GM13977 (cell line): ENCODE results near the gene SMIM10L1.

ENCODE experiments used
- DNase-seq: peaks from one replicate; pipeline ENCODE4 v3.0.0; 2012; ENCODE audit warnings: low spot score
- in situ Hi-C: fragments of 300-500 bp; cut with MboI; formaldehyde crosslinking; loops from one replicate; pipeline ENCODE4 v1.12.0; 2022; ENCODE audit warnings: low sequenced_read_pairs, low pct_unique_long_range_greater_than_20kb, mixed read lengths, inconsistent platforms; ENCODE audit not compliant: unreplicated experiment
- TF ChIP-seq, protein P1 (sequence below): IDR thresholded peaks from 2 replicates; pipeline ENCODE4 v1.5.1; 2012; ENCODE audit warnings: mild to moderate bottlenecking, control low read depth; ENCODE audit not compliant: insufficient read depth; ENCODE audit errors: extremely low read depth, missing control alignments

SMIM10L1 gene

DNA sequence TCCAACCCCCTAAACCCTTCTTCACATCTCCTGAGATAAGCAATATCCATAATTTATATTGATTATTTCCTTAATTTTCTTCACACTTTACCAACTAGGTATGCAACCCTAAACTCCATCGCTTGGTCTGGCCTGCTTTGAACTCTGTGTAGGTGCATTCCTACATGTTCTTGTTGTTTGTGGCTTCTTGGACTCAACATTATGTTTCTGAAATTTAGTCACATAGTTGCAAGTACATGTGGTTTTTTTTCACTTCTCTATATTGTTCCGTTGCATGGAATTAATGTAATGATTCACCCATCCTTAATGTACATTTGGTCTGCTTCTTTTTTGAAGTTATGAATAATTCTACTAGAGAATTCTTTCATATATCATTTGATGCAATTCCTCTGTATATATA, 34.9 kb upstream of the SMIM10L1 start:
- in situ Hi-C loops = no loop called here
- TF ChIP-seq, protein P1, sequence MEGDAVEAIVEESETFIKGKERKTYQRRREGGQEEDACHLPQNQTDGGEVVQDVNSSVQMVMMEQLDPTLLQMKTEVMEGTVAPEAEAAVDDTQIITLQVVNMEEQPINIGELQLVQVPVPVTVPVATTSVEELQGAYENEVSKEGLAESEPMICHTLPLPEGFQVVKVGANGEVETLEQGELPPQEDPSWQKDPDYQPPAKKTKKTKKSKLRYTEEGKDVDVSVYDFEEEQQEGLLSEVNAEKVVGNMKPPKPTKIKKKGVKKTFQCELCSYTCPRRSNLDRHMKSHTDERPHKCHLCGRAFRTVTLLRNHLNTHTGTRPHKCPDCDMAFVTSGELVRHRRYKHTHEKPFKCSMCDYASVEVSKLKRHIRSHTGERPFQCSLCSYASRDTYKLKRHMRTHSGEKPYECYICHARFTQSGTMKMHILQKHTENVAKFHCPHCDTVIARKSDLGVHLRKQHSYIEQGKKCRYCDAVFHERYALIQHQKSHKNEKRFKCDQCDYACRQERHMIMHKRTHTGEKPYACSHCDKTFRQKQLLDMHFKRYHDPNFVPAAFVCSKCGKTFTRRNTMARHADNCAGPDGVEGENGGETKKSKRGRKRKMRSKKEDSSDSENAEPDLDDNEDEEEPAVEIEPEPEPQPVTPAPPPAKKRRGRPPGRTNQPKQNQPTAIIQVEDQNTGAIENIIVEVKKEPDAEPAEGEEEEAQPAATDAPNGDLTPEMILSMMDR = no peak
- no peak for DNase-seq

DNA sequence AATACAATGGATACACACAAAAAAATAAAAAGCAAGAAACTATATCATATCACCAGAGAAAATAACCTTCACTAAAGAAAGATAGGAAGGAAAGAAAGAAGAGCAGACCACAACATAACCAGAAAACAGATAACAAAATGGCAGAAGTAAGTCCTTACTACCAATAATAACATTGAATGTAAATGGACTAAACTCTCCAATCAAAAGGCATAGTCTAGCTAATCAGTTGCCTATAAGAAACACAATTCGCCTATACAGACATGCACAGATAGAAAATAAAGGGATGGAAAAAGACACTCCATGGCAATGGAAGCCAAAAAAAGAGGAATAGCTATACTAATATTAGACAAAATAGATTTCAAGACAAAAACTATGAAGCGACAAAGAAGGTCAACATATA, 27.6 kb upstream of the SMIM10L1 start:
- DNase-seq = no peak

DNA sequence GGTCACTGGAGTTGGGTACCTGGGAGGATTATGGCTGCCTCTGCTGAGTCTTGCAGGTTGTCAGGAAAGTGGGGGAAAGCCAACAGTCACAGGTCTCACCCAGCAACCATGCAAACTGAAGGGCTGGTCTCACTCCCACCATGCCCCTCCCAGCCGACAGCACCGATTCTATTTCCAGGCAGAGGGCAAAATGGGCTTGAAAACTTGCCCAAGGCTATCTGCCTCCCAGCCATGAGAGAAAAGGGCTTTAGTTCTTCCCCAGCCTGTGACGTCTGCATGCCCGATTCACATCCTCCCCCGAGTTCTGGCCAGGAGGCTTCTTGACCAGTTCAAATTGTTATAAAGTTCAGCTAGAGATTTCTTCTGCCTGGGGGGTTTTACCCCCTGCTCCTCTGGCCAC, 26.7 kb upstream of the SMIM10L1 start:
- no peak for DNase-seq
- in situ Hi-C loops = no loop called here
- TF ChIP-seq, protein P1 = no peak

More for the DNA sequence above, 27.6 kb upstream of the SMIM10L1 start:
- in situ Hi-C loops = no loop called here
- TF ChIP-seq, protein P1 = no peak

DNA sequence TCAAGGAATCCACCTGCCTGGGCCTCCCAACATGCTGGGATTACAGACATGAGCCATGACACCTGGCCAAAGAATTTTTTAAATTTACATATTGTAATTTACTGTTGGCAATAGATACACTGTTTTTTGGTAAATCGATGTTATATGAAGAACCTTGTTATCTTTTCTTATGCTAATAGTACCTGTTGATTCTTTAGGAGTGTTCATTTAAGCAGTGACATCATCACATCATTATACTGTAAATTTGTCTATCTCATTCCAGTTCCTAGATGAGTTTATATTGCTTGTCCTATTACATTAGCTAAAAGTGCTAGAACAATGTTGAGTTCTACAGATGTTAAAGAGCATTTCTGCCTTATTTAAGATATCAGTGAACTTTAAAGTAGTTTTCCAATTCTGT, 23.6 kb upstream of the SMIM10L1 start:
- TF ChIP-seq, protein P1 = no peak
- DNase-seq = no peak
- in situ Hi-C loops = no loop called here

DNA sequence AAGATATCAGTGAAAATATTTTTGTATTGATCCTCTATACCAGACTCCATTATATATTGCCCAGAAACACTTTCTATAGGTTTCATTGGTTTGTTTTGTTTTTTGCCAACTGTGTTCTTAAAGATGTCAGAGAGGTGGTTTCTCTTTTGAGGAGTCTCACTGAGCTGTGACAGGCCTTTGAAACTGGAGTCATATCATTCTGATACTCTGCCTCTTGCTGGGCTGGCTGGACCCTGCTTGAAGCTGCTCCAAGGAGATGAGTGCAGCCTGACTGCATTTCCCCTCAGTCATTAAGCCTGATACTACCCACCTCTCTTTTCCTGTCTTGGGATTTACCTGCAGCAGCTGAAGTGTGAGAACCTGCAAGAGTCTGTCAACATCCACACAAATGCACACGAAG, 20.2 kb upstream of the SMIM10L1 start:
- DNase-seq = no peak
- in situ Hi-C loops = no loop called here
- TF ChIP-seq, protein P1 = no peak

DNA sequence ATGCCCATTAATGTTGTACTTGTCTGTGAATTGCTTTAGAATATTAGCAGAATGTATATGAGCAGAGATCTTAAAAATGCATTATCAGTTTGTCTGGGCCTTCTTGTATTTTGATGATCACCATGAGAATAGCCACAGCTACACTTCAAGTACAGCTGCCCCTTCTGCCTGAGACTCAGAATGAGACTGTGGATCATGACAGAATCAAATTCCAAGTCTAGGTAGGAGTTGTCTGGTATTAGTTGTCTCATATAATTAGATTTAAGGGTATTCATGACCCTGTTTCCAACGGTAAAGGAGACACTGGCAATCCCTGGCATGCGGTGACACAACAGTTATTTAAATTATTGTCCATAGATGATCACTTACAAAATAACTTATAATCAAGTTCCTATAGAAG, 18.3 kb upstream of the SMIM10L1 start:
- TF ChIP-seq, protein P1 = no peak
- DNase-seq = no peak
- in situ Hi-C loops = no loop called here

DNA sequence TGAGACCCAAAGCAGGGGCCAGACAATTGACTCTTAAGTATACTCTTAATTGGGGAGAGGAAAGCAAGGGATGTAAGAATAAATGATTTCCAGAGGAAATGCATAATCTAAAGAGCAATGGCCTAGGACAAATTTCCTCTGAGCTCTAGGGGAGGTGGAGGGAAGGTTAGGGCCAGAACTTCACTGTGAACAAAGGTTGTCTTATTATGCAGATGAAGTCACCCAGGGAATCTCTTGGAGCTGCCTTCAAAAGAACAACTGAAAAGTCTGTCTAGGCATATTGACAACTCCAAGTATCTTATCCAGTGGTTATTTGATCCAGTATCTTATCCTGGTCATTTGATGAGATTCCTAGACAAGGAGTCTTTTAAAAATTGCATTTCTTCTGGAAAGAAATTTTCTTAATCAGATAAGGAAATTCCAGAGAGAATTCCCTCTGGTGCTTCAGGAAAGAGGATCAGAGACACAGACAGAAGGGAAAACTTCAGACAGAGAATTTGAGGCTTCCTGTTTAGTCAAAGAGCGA, 16.5 kb upstream of the SMIM10L1 start:
- TF ChIP-seq, protein P1 = no peak
- DNase-seq = no peak
- in situ Hi-C loops = no loop called here
